ACC112 (cell line): ENCODE results near the gene UBXN7.
"Not testable (repeated sequence)": the region's sequence is repeated elsewhere in the genome, so short reads cannot be mapped to it uniquely, and the experiment has no call there.

ENCODE experiments used
- H2AFZ ChIP-seq: fragments of 200-600 bp; sonication (generic); one replicate; pipeline ENCODE4 v1.6.0; 2017; ENCODE audit warnings: antibody characterized with exemption, low read length; ENCODE audit not compliant: unreplicated experiment
- H3K27ac ChIP-seq: fragments of 200-600 bp; sonication (generic); 2 replicates; pipeline ENCODE4 v1.5.1; 2014; ENCODE audit warnings: low read depth, mild to moderate bottlenecking, antibody characterized with exemption, low read length, moderate library complexity
- H3K27me3 ChIP-seq: fragments of 200-600 bp; sonication (generic); 2 replicates; pipeline ENCODE4 v1.6.1; 2014; ENCODE audit warnings: mild to moderate bottlenecking, antibody characterized with exemption, low read length, moderate library complexity, mixed read lengths; ENCODE audit not compliant: insufficient read depth
- H3K36me3 ChIP-seq: fragments of 200-600 bp; sonication (generic); 2 replicates; pipeline ENCODE4 v1.6.1; 2016; ENCODE audit warnings: mild to moderate bottlenecking, antibody characterized with exemption, low read length, moderate library complexity, mixed read lengths; ENCODE audit not compliant: insufficient read depth
- H3K4me1 ChIP-seq: fragments of 200-600 bp; sonication (generic); one replicate; pipeline ENCODE4 v1.6.1; 2016; ENCODE audit warnings: low read length, mixed read lengths; ENCODE audit not compliant: insufficient read depth, unreplicated experiment, control insufficient read depth
- H3K4me3 ChIP-seq: fragments of 200-600 bp; sonication (generic); 2 replicates; pipeline ENCODE4 v1.5.1; 2014; ENCODE audit warnings: mild to moderate bottlenecking, low read depth, low read length
- H3K79me2 ChIP-seq: fragments of 200-600 bp; sonication (generic); one replicate; pipeline ENCODE4 v1.6.0; 2016; ENCODE audit warnings: low read length; ENCODE audit not compliant: control insufficient read depth, unreplicated experiment, insufficient read depth

The UBXN7 gene

DNA sequence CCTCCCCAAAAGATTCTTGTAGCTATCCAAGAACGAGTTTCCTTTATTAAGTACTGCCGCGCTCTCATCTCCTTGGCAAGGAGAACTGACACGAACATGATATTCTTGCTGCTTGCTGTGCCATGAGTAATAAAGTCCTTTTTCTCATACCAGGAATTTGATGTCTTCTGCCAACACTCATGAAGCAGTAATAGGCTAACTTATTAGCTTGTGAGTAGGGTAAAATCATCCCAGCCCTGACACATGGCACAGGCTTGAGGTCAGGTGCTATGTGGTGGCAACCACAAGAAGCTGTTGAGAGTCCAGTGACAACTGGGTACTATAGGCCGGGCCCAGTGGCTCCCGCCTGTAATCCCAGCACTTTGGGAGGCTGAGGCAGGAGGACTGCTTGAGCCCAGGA is 22.7 kb upstream of the UBXN7 start:
- Histone ChIP-seq H3K27ac (no peak overlapping the region), H3K4me1 (no peaks in the 10 kb centered on the region), H3K27me3 (no peaks in the 10 kb centered on the region), H3K4me3 (no peak overlapping the region), H2AFZ (no peak overlapping the region), H3K36me3 (no peaks in the 10 kb centered on the region), H3K79me2 (no peaks in the 10 kb centered on the region)

DNA sequence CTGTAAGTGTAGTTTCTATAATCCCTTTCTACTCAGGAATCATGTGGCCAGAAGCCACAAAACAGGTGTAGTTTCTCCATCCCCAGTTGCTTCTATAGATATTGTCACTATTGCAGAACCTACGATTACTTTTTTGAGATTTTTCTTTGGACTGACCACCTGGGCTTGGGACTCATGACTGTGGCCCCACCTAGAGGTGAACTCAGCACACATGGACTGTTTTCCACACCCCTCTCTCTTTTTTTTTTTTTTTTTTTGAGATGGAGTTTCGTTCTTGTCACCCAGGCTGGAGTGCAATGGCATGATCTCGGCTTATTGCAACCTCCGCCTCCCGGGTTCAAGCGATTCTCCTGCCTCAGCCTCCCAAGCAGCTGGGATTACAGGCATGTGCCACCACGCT is 13.2 kb upstream of the UBXN7 start:
- H3K79me2 ChIP-seq, H3K27ac ChIP-seq, H3K27me3 ChIP-seq, H3K36me3 ChIP-seq, H2AFZ ChIP-seq, H3K4me3 ChIP-seq: not testable (repeated sequence)
- peaks cover 16% of the 10 kb centered on the region for H3K4me1 ChIP-seq

GRCh38 chr3:196444500-196444894 is 12.3 kb upstream of the UBXN7 start:
- no peak overlapping the region for H3K27ac ChIP-seq

DNA sequence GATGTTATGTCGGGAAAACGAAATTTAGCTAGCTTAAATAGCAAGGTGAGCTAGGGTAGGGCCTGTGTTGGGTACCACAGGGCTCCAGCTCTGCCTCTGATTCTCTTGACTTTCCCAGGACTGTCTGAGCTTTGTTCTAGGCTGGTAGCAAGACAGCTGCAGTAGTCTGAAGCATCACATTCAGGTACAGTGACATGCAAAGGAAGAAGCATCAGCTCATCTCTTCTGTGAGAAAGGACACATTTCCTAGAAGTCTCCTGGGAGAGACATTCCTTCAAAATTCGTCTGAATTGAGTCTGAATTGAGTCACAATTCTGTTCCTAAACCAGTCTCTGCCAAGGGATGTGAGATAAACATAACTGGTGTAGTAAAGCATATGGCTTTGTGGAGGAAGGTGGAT is 8.5 kb upstream of the UBXN7 start:
- peaks cover 27% of the 10 kb centered on the region for H3K4me1 ChIP-seq
- no peak overlapping the region for H3K27ac ChIP-seq
- H3K36me3 ChIP-seq = no peaks in the 10 kb centered on the region
- H3K4me3 ChIP-seq = no peak overlapping the region
- H3K79me2 ChIP-seq = no peaks in the 10 kb centered on the region
- H3K27me3 ChIP-seq = no peaks in the 10 kb centered on the region
- H2AFZ ChIP-seq = no peak overlapping the region

More at GRCh38 chr3:196444500-196444894, 12.3 kb upstream of the UBXN7 start:
- Histone ChIP-seq H3K4me3 (no peak overlapping the region), H3K79me2 (no peaks in the 10 kb centered on the region), H3K4me1 (peaks cover 25% of the 10 kb centered on the region), H3K27me3 (no peaks in the 10 kb centered on the region), H2AFZ (no peak overlapping the region), H3K36me3 (no peaks in the 10 kb centered on the region)

DNA sequence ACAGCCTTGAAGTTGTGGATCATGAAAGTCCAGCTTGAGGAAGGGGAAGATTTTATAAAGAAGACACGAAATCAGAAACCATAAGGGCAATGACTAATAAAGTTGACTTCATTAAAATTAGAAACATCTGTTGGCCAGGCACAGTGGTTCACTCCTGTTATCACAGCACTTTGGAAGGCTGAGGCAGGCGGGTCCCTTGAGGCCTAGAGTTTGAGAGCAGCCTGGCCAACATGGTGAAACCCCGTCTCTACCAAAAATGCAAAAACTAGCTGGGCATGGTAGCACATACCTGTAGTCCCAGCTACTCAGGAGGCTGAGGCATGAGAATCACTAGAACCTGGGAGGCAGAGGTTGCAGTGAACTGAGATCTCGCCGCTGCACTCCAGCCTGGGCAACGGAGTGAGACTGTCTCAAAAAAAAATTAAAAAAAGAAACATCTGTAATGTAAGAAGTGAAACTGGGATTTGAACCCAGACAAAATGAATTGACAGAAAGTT is 7.9 kb upstream of the UBXN7 start:
- peaks cover 27% of the 10 kb centered on the region for H3K4me1 ChIP-seq
- H3K79me2 ChIP-seq = no peaks in the 10 kb centered on the region
- H2AFZ ChIP-seq = no peak overlapping the region
- H3K27ac ChIP-seq = peak overlapping the region; percentile 35; the same call in 1 of the 2 replicates
- no peaks in the 10 kb centered on the region for H3K27me3 ChIP-seq
- no peaks in the 10 kb centered on the region for H3K36me3 ChIP-seq
- no peak overlapping the region for H3K4me3 ChIP-seq

- Histone ChIP-seq H3K36me3 (peaks cover 3% of the 10 kb centered on the region; the same call in 1 of the 2 replicates), H2AFZ (peak overlapping the region; percentile 95), H3K27ac (peak overlapping the region; percentile 66), H3K27me3 (no peaks in the 10 kb centered on the region), H3K79me2 (peaks cover 56% of the 10 kb centered on the region), H3K4me3 (peak overlapping the region; percentile 99), H3K4me1 (peaks cover 8% of the 10 kb centered on the region)
Measured at GRCh38 chr3:196431181-196432136, 768 bp downstream of the UBXN7 start.

DNA sequence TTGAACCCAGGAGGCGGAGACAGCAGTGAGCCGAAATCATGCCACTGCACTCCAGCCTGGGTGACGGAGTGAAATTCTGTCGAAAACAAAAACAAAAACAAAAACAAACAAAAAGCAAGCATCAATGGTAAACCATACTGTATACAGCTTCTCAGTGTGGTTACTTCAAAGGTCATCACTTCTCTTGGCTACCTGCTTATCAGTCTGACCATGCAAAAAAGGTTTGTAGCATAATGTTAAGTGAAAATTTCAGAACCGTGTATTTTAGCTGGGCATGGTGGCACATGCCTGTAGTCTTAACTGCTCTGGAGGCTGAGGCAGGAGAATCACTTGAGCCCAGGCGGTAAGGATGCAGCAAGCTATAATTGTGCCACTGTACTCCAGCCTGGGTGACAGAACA is 4.2 kb downstream of the UBXN7 start:
- peaks cover 86% of the 10 kb centered on the region for H3K79me2 ChIP-seq
- H2AFZ ChIP-seq = no peak overlapping the region
- H3K4me3 ChIP-seq = no peak overlapping the region
- no peak overlapping the region for H3K27ac ChIP-seq
- H3K27me3 ChIP-seq = no peaks in the 10 kb centered on the region
- H3K4me1 ChIP-seq = peaks cover 8% of the 10 kb centered on the region
- H3K36me3 ChIP-seq = peaks cover 3% of the 10 kb centered on the region; the same call in 1 of the 2 replicates

GRCh38 chr3:196424421-196424820 is 7.8 kb downstream of the UBXN7 start:
- not testable (repeated sequence) for H3K36me3 ChIP-seq, H3K4me3 ChIP-seq, H2AFZ ChIP-seq, H3K4me1 ChIP-seq, H3K27me3 ChIP-seq, H3K27ac ChIP-seq
- peaks cover 90% of the 10 kb centered on the region for H3K79me2 ChIP-seq

DNA sequence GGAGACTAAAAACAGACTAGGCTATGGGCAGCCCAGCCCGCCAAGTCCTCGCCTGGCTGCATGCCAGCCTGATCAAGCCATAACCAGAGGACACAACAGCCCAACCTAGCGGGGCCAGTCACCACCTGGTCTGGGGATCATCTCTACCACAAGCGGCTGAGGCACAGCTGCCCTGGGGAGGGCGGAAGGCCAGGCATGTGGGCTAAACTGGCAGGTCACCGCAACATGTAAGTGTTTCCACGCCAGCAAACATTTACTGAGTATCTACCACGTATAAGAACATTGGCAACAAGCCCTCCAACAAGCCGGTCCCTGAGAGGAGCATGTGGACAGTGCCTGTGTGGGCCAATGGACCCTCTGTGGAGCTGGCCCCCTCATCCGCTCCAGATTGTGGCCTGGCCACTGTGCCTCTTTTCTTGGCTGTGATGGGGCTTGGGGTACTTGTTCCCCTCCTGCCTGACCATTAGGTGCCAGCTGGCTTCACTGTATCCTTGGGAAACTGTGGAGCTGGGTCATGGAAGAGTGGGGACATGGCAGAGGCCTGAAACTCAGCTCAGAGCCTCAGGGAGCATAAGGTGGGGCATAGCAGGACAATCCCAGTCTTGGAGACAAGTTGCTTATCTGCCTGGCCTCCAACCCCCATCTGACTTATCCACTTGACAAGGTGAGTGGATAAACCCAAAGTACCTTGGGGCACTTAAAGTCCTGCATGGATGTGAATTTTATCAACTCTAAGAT is 9.0 kb downstream of the UBXN7 start:
- H3K27me3 ChIP-seq = no peaks in the 10 kb centered on the region
- peaks cover 91% of the 10 kb centered on the region for H3K79me2 ChIP-seq
- H3K36me3 ChIP-seq = peaks cover 4% of the 10 kb centered on the region; the same call in 1 of the 2 replicates
- H3K4me1 ChIP-seq = no peaks in the 10 kb centered on the region
- H3K4me3 ChIP-seq = no peak overlapping the region
- H2AFZ ChIP-seq = no peak overlapping the region
- H3K27ac ChIP-seq = no peak overlapping the region

- H3K79me2 ChIP-seq = peaks cover 89% of the 10 kb centered on the region
- not testable (repeated sequence) for H3K4me1 ChIP-seq, H2AFZ ChIP-seq, H3K27me3 ChIP-seq, H3K27ac ChIP-seq, H3K36me3 ChIP-seq, H3K4me3 ChIP-seq
Measured at GRCh38 chr3:196421668-196422067, 10.6 kb downstream of the UBXN7 start.
